ENCODE data around the gene CTDSPL. TPM values are rescaled to one million over a fixed set of nuclear protein-coding genes. Genes with fewer than 3 reads are reported as not detected.

Gene CTDSPL
- total and polyA plus RNA-seq, 2 of the 8 experiments (the other 6 are each of a cell fraction or from before 2014, with no cell fraction given): 20.3 to 42.2 TPM

- H2AFZ ChIP-seq (ENCODE audit: low read length): no peak overlapping the region
- FAIRE-seq (no peak), DNase-seq (ENCODE audit: low read depth in 1 of 2, low spot score in 2 of 2) (no peak)
- no peak overlapping the region for H3K14ac ChIP-seq (ENCODE audit: insufficient read length)
- no peak overlapping the region for H3K27ac ChIP-seq (ENCODE audit: low read depth, low read length)
- H3K23ac ChIP-seq (ENCODE audit: insufficient read length): no peak overlapping the region
- H2BK20ac ChIP-seq (ENCODE audit: low read length): no peak overlapping the region
- no peaks in the 10 kb centered on the region for H3K27me3 ChIP-seq (replicated peaks in 1 of 4; ENCODE audit: control insufficient read depth in 3 of 4, extremely low read depth in 1 of 4, insufficient read depth in 3 of 4, low read length in 3 of 4)
- no peak overlapping the region for H2BK5ac ChIP-seq (ENCODE audit: low read depth, low read length)
- no peak overlapping the region for H3K4me2 ChIP-seq (ENCODE audit: insufficient read depth in 1 of 2, low read depth in 2 of 2, low read length in 2 of 2)
- H3K36me3 ChIP-seq (ENCODE audit: control insufficient read depth in 2 of 4, insufficient read depth in 4 of 4, low read length in 3 of 4): no peaks in the 10 kb centered on the region
- 85% methylated on average over 3 of the region's 3 CpGs; no CpG with 5 or more reads in 1 of the 2 experiments for WGBS, 2 experiments (ENCODE audit: extremely low coverage in 1 of 2, insufficient coverage in 1 of 2, insufficient read length in 1 of 2, insufficient replicate concordance in 2 of 2, low coverage in 1 of 2, low lambda C conversion rate in 2 of 2, missing lambda C conversion rate in 1 of 2)
- H3K23me2 ChIP-seq (ENCODE audit: low read depth, low read length): no peaks in the 10 kb centered on the region; the same call in 1 of the 2 replicates
- H3K4me1 ChIP-seq (replicated peaks in 1 of 4; ENCODE audit: control insufficient read depth in 3 of 4, insufficient read depth in 4 of 4, low read length in 3 of 4): no peaks in the 10 kb centered on the region
- no peak overlapping the region for H3K56ac ChIP-seq (replicated peaks; ENCODE audit: insufficient read length, low read depth, low read length)
- CTCF ChIA-PET (ENCODE audit: partially characterized antibody): interaction anchor here (0.7 to 1.1 kb wide), 2 partner anchors 20 to 81 kb away, joined by 3 read pairs; no protein-coding TSS in a partner anchor
- POLR2A ChIA-PET (ENCODE audit: partially characterized antibody): interaction anchor here (0.6 kb wide), 1 partner anchor 9 kb away, joined by 3 read pairs; no protein-coding TSS in a partner anchor
- no peak overlapping the region; a peak in 1 of 7 replicates for H3K9ac ChIP-seq (replicated peaks in 1 of 4; ENCODE audit: extremely low read depth in 1 of 4, low read depth in 3 of 4, low read length in 3 of 4)
- H3K4ac ChIP-seq (replicated peaks; ENCODE audit: insufficient read length, low read depth, low read length): no peak overlapping the region
- no peak overlapping the region for H2BK15ac ChIP-seq (ENCODE audit: low read length)
- H2AK5ac ChIP-seq (ENCODE audit: low read depth, low read length): no peak overlapping the region
- H3K18ac ChIP-seq (ENCODE audit: extremely low read depth, low read length): no peak overlapping the region
- no peak overlapping the region for H4K8ac ChIP-seq (ENCODE audit: extremely low read depth, insufficient read depth, low read length)
- H3K79me2 ChIP-seq (ENCODE audit: control insufficient read depth in 1 of 2, insufficient read depth in 2 of 2, low read length in 2 of 2): peaks cover 0 to 8% of the 10 kb centered on the region in 2 experiments; a peak in 3 of 4 replicates
- no peaks in the 10 kb centered on the region for H4K20me1 ChIP-seq (replicated peaks in 1 of 2; ENCODE audit: control insufficient read depth in 1 of 2, insufficient read depth in 2 of 2, low read length in 2 of 2)
- no peak overlapping the region for H4K91ac ChIP-seq (replicated peaks; ENCODE audit: insufficient read length, low read length)
- no peak overlapping the region for H2BK120ac ChIP-seq (replicated peaks; ENCODE audit: low read depth, low read length)
- H2BK12ac ChIP-seq (ENCODE audit: low read depth, low read length): no peak overlapping the region; the same call in 1 of the 2 replicates
- H3K9me3 ChIP-seq (ENCODE audit: insufficient read depth in 2 of 2, low read depth in 1 of 2, low read length in 1 of 2): no peaks in the 10 kb centered on the region
- no peaks in the 10 kb centered on the region; the same call in 1 of the 2 replicates for H3K79me1 ChIP-seq (ENCODE audit: low read depth, low read length)
- no peak overlapping the region for H4K5ac ChIP-seq (ENCODE audit: insufficient read length, low read depth, low read length)
- H3K4me3 ChIP-seq (ENCODE audit: extremely low read depth in 1 of 4, insufficient read depth in 2 of 4, low read depth in 3 of 4, low read length in 4 of 4): no peak overlapping the region
- TF ChIP-seq RNF2 (IDR thresholded peaks at IDR 0.05; ENCODE audit: borderline replicate concordance, low read depth, low read length, missing control alignments, poor library complexity, severe bottlenecking): no peak
- no peak for TF ChIP-seq SUZ12 (IDR thresholded peaks at IDR 0.05; ENCODE audit: low read length)
- TF ChIP-seq SP4 (IDR thresholded peaks at IDR 0.05; ENCODE audit: low read length): no peak
- TF ChIP-seq SAP30 (IDR thresholded peaks at IDR 0.05; ENCODE audit: insufficient read depth, insufficient replicate concordance, low read length): no peak
- no peak for TF ChIP-seq ATF2 (IDR thresholded peaks at IDR 0.05; ENCODE audit: low read length)
- no peak for TF ChIP-seq SIRT6 (IDR thresholded peaks at IDR 0.05; ENCODE audit: low read length)
- TF ChIP-seq JUN (IDR thresholded peaks at IDR 0.05; ENCODE audit: low read depth, low read length): no peak
- TF ChIP-seq TBP (IDR thresholded peaks at IDR 0.05; ENCODE audit: low read depth, low read length): no peak
- TF ChIP-seq CHD2 (IDR thresholded peaks at IDR 0.05; ENCODE audit: low read length): no peak
- TF ChIP-seq TCF12 (IDR thresholded peaks at IDR 0.05; ENCODE audit: low read depth, low read length): no peak
- no peak for TF ChIP-seq USF2 (IDR thresholded peaks at IDR 0.05; ENCODE audit: low read length)
Observed at GRCh38 chr3:37882711-37883110, 21.0 kb downstream of the CTDSPL start.
